SK-N-SH (cell line): ENCODE data around the gene RASAL2. TPM values are rescaled to one million over a fixed set of nuclear protein-coding genes. Genes with fewer than 3 reads are reported as not detected.

ENCODE experiments used
- CTCF ChIA-PET: fragments of 300-600, 350-600 bp; formaldehyde crosslinking; extraction: SDS; loops from one replicate; lab custom pipeline; 2021; lab: Yijun Ruan, JAX
- POLR2A ChIA-PET: fragments of 350-600 bp; sonication (Branson Sonifier 250); formaldehyde crosslinking; extraction: SDS; loops from one replicate; lab custom pipeline; 2020; ENCODE audit warnings: antibody characterized with exemption, inconsistent platforms; lab: Yijun Ruan, JAX
- DNase-seq: peaks from one replicate; pipeline ENCODE4 v3.0.0; 2012
- H2AFZ ChIP-seq: fragments of 200-600 bp; sonication (generic); 2 replicates; pipeline ENCODE4 v1.8.1; 2016; ENCODE audit warnings: antibody characterized with exemption, mild to moderate bottlenecking, low read depth
- H3F3A ChIP-seq: fragments of 200-600 bp; sonication (generic); replicated peaks from 2 replicates; pipeline ENCODE3; 2016; ENCODE audit warnings: antibody characterized with exemption, mild to moderate bottlenecking; ENCODE audit not compliant: insufficient read depth
- H3K27ac ChIP-seq, 2 experiments: fragments of 200-500 bp in 1 of 2; fragments of 200-600 bp in 1 of 2; sonication (Bioruptor generic) in 1 of 2; sonication (generic), shearing (Covaris generic) in 1 of 2; 2 replicates each; pipeline versions ENCODE4 v1.5.1 to v1.6.1; 2014 to 2016; ENCODE audit warnings: low read depth in 2 of 2, inconsistent platforms in 1 of 2, low read length in 1 of 2, mild to moderate bottlenecking in 1 of 2, mixed read lengths in 1 of 2
- H3K27me3 ChIP-seq: fragments of 200-600 bp; sonication (generic), shearing (Covaris generic); 2 replicates; pipeline ENCODE4 v1.6.1; 2016; ENCODE audit warnings: mixed run types; ENCODE audit not compliant: insufficient read depth
- H3K36me3 ChIP-seq, 2 experiments: fragments of 200-500 bp in 1 of 2; fragments of 200-600 bp in 1 of 2; sonication (Bioruptor generic) in 1 of 2; sonication (generic) in 1 of 2; replicated peaks in 1 of 2; 2 replicates each; pipeline versions ENCODE3 to v1.5.1; 2014 to 2016; ENCODE audit warnings: low read length in 1 of 2, mild to moderate bottlenecking in 1 of 2; ENCODE audit not compliant: insufficient read depth in 2 of 2, control insufficient read depth in 1 of 2
- H3K4me1 ChIP-seq, 2 experiments: fragments of 200-500 bp in 1 of 2; fragments of 200-600 bp in 1 of 2; sonication (Bioruptor generic) in 1 of 2; sonication (generic), shearing (Covaris generic) in 1 of 2; 2 replicates each; pipeline versions ENCODE4 v1.5.1 to v1.6.1; 2014 to 2016; ENCODE audit warnings: low read depth in 1 of 2, low read length in 1 of 2, mixed run types in 1 of 2; ENCODE audit not compliant: insufficient read depth in 2 of 2, control insufficient read depth in 1 of 2
- H3K4me2 ChIP-seq: fragments of 200-600 bp; sonication (generic), shearing (Covaris generic); 2 replicates; pipeline ENCODE4 v1.6.1; 2017; ENCODE audit warnings: mixed run types
- H3K4me3 ChIP-seq, 2 experiments: fragments of 200-500 bp in 1 of 2; fragments of 200-600 bp in 1 of 2; sonication (Bioruptor generic) in 1 of 2; sonication (generic), shearing (Covaris generic) in 1 of 2; 2 replicates each; pipeline versions ENCODE4 v1.5.1 to v1.8.1; 2014 to 2016; ENCODE audit warnings: low read depth in 2 of 2, inconsistent platforms in 1 of 2, low read length in 1 of 2, mild to moderate bottlenecking in 1 of 2, mixed read lengths in 1 of 2, moderate library complexity in 1 of 2
- H3K79me2 ChIP-seq: fragments of 200-600 bp; sonication (generic); 2 replicates; pipeline ENCODE4 v1.8.1; 2017; ENCODE audit warnings: mild to moderate bottlenecking; ENCODE audit not compliant: insufficient read depth
- H3K9ac ChIP-seq: fragments of 200-600 bp; sonication (generic); 2 replicates; pipeline ENCODE4 v1.6.1; 2017; ENCODE audit warnings: mixed run types
- H3K9me2 ChIP-seq: fragments of 200-600 bp; sonication (generic); 2 replicates; pipeline ENCODE4 v1.6.1; 2017; ENCODE audit warnings: mixed run types
- H3K9me3 ChIP-seq: fragments of 200-600 bp; sonication (generic); 2 replicates; pipeline ENCODE4 v1.6.1; 2017; ENCODE audit warnings: mixed run types, mild to moderate bottlenecking, moderate library complexity
- H4K20me1 ChIP-seq: fragments of 200-600 bp; sonication (generic); 2 replicates; pipeline ENCODE4 v1.6.1; 2017; ENCODE audit warnings: mild to moderate bottlenecking, mixed run types; ENCODE audit not compliant: insufficient read depth
- CTCF ChIP-seq: fragments of 200-600 bp; sonication (generic); IDR thresholded peaks from 2 replicates; pipeline ENCODE4 v1.6.1; 2017; ENCODE audit warnings: antibody characterized with exemption, mild to moderate bottlenecking, moderate library complexity
- FOXJ3 ChIP-seq: sonication (generic); formaldehyde crosslinking; IDR thresholded peaks from 2 replicates; pipeline ENCODE4 v1.5.1; 2020; ENCODE audit warnings: mild to moderate bottlenecking, missing genetic modification reagents
- FOXM1 ChIP-seq: IDR thresholded peaks from 2 replicates; pipeline ENCODE4 v1.4.0; 2012; ENCODE audit warnings: low read depth, mild to moderate bottlenecking
- GABPA ChIP-seq: IDR thresholded peaks from 2 replicates; pipeline ENCODE4 v1.4.0; 2012; ENCODE audit warnings: low read depth, mild to moderate bottlenecking
- GATA2 ChIP-seq: sonication (generic); formaldehyde crosslinking; IDR thresholded peaks from 2 replicates; pipeline ENCODE4 v1.5.0; 2020; ENCODE audit warnings: mild to moderate bottlenecking, missing genetic modification reagents
- IRF3 ChIP-seq: fragments of 150-350 bp; IDR thresholded peaks from 2 replicates; pipeline ENCODE4 v1.6.1; 2016; ENCODE audit warnings: mild to moderate bottlenecking, low read depth, low read length
- MEF2A ChIP-seq: IDR thresholded peaks from 2 replicates; pipeline ENCODE4 v1.4.0; 2012; ENCODE audit warnings: low read depth, borderline replicate concordance
- NFIC ChIP-seq: IDR thresholded peaks from 2 replicates; pipeline ENCODE4 v1.4.0; 2012; ENCODE audit warnings: borderline replicate concordance
- POLR2AphosphoS5 ChIP-seq: IDR thresholded peaks from 2 replicates; pipeline ENCODE4 v1.6.1; 2012; ENCODE audit warnings: low read depth, low read length
- REST ChIP-seq: IDR thresholded peaks from 2 replicates; pipeline ENCODE4 v1.6.1; 2012; ENCODE audit warnings: mild to moderate bottlenecking, low read depth, low read length, moderate library complexity
- RXRA ChIP-seq: IDR thresholded peaks from 2 replicates; pipeline ENCODE4 v1.4.0; 2012; ENCODE audit warnings: low read depth, mild to moderate bottlenecking, borderline replicate concordance
- SMC3 ChIP-seq: IDR thresholded peaks from 2 replicates; pipeline ENCODE4 v1.6.1; 2012; ENCODE audit warnings: low read depth, low read length, improper control_type of control experiment
- TCF12 ChIP-seq: IDR thresholded peaks from 2 replicates; pipeline ENCODE4 v1.4.0; 2012
- USF2 ChIP-seq: fragments of 150-350 bp; IDR thresholded peaks from 2 replicates; pipeline ENCODE4 v1.6.1; 2017; ENCODE audit warnings: antibody characterized with exemption, low read length, low read depth, borderline replicate concordance
- WGBS: methylation state at CpG from one replicate; pipeline ENCODE4 v1.1.6; 2017; ENCODE audit warnings: low lambda C conversion rate; 5-methylcytosine and 5-hydroxymethylcytosine counted together
- polyA plus RNA-seq, 3 experiments: library from polyadenylated mRNA; depleted of rRNA; stranded (reverse); fragments of >200 nt; gene quantifications; 2 replicates each; pipeline ENCODE4 v1.2.3, GENCODE V29; 2012

The RASAL2 gene
- polyA plus RNA-seq, 1 of the 3 experiments (the other 2 are of a cell fraction), result 6.9 TPM

GRCh38 chr1:178066908-178067614, 26.8 kb upstream of the RASAL2 start:
- CTCF ChIA-PET, result interaction anchor here (1.0 kb wide), 1 partner anchor 121 kb away, joined by 3 read pairs; no protein-coding TSS in a partner anchor
- H3K9me3 ChIP-seq, result no peaks in the 10 kb centered on the region
- H4K20me1 ChIP-seq, result no peaks in the 10 kb centered on the region
- POLR2A ChIA-PET, result no interaction called here
- no peaks in the 10 kb centered on the region for H3F3A ChIP-seq
- H3K4me2 ChIP-seq, result no peak overlapping the region
- H3K36me3 ChIP-seq, result no peaks in the 10 kb centered on the region
- no peak overlapping the region for H3K4me3 ChIP-seq
- H3K9me2 ChIP-seq, result no peaks in the 10 kb centered on the region
- H3K9ac ChIP-seq, result no peak overlapping the region
- 81% methylated on average over 6 of the region's 6 CpGs for whole genome bisulfite sequencing
- no peak for DNase-seq
- H3K27ac ChIP-seq, result no peak overlapping the region
- TF ChIP-seq RXRA, result no peak
- TF ChIP-seq GABPA, result no peak
- TF ChIP-seq GATA2, result no peak
- no peak for TF ChIP-seq USF2
- no peak for TF ChIP-seq CTCF
- no peak for TF ChIP-seq TCF12
- TF ChIP-seq REST, result no peak
- no peak for TF ChIP-seq NFIC
- TF ChIP-seq IRF3, result no peak
- no peak for TF ChIP-seq MEF2A
- TF ChIP-seq FOXJ3 (CRISPR knock-in tag), result no peak
- no peak for TF ChIP-seq POLR2AphosphoS5
- no peak for TF ChIP-seq FOXM1
- no peak for TF ChIP-seq SMC3
- no peaks in the 10 kb centered on the region for H3K79me2 ChIP-seq
- H2AFZ ChIP-seq, result no peak overlapping the region
- H3K4me1 ChIP-seq, result no peaks in the 10 kb centered on the region
- no peaks in the 10 kb centered on the region for H3K27me3 ChIP-seq
